ENCODE measurements around the gene KLHL22. TPM values are rescaled to one million over a fixed set of nuclear protein-coding genes. Genes with fewer than 3 reads are reported as not detected.

The KLHL22 gene
- total and polyA plus RNA-seq, 2 of the 8 experiments (the other 6 are each of a cell fraction or from before 2014, with no cell fraction given): 9.4 to 16.2 TPM

GRCh38 chr22:20438427-20438677, 57.2 kb downstream of the KLHL22 start:
- Histone ChIP-seq H3K79me2 (ENCODE audit: control insufficient read depth in 1 of 2, insufficient read depth in 2 of 2, low read length in 2 of 2) (no peaks in the 10 kb centered on the region), H4K5ac (ENCODE audit: insufficient read length, low read depth, low read length) (no peak overlapping the region), H3K23me2 (ENCODE audit: low read depth, low read length) (peaks cover 17% of the 10 kb centered on the region; the same call in 1 of the 2 replicates), H3K9me3 (ENCODE audit: insufficient read depth in 2 of 2, low read depth in 1 of 2, low read length in 1 of 2) (no peaks in the 10 kb centered on the region), H3K14ac (ENCODE audit: insufficient read length) (no peak overlapping the region), H3K4me3 (ENCODE audit: extremely low read depth in 1 of 4, insufficient read depth in 2 of 4, low read depth in 3 of 4, low read length in 4 of 4) (peak overlapping the region; percentile 50 to 78 (median 56); a peak in 6 of 8 replicates), H3K9ac (replicated peaks in 1 of 4; ENCODE audit: extremely low read depth in 1 of 4, low read depth in 3 of 4, low read length in 3 of 4) (no peak overlapping the region), H3K27me3 (replicated peaks in 1 of 4; ENCODE audit: control insufficient read depth in 3 of 4, extremely low read depth in 1 of 4, insufficient read depth in 3 of 4, low read length in 3 of 4) (peaks cover 18 to 57% (median 48%) of the 10 kb centered on the region in 4 experiments), H2AK5ac (ENCODE audit: low read depth, low read length) (no peak overlapping the region), H2BK15ac (ENCODE audit: low read length) (no peak overlapping the region), H2AFZ (ENCODE audit: low read length) (no peak overlapping the region), H2BK12ac (ENCODE audit: low read depth, low read length) (0 out of 2 replicates have a peak overlapping the region, but pooled peaks have one; percentile 50), H3K4me1 (replicated peaks in 1 of 4; ENCODE audit: control insufficient read depth in 3 of 4, insufficient read depth in 4 of 4, low read length in 3 of 4) (peaks cover 0 to 15% (median 6%) of the 10 kb centered on the region in 4 experiments; a peak in 5 of 7 replicates), H3K18ac (ENCODE audit: extremely low read depth, low read length) (peak overlapping the region; percentile 60), H4K8ac (ENCODE audit: extremely low read depth, insufficient read depth, low read length) (peak overlapping the region; percentile 78), H2BK20ac (ENCODE audit: low read length) (no peak overlapping the region; the same call in 1 of the 2 replicates), H3K4ac (replicated peaks; ENCODE audit: insufficient read length, low read depth, low read length) (no peak overlapping the region), H3K36me3 (ENCODE audit: control insufficient read depth in 2 of 4, insufficient read depth in 4 of 4, low read length in 3 of 4) (peaks cover 0 to 3% (median 0%) of the 10 kb centered on the region in 4 experiments; a peak in 1 of 8 replicates), H3K23ac (ENCODE audit: insufficient read length) (no peak overlapping the region), H2BK120ac (replicated peaks; ENCODE audit: low read depth, low read length) (no peak overlapping the region), H4K20me1 (replicated peaks in 1 of 2; ENCODE audit: control insufficient read depth in 1 of 2, insufficient read depth in 2 of 2, low read length in 2 of 2) (peaks cover 11 to 23% of the 10 kb centered on the region in 2 experiments), H4K91ac (replicated peaks; ENCODE audit: insufficient read length, low read length) (peak overlapping the region; percentile 40), H3K79me1 (ENCODE audit: low read depth, low read length) (peaks cover 2% of the 10 kb centered on the region; the same call in 1 of the 2 replicates), H3K27ac (ENCODE audit: low read depth, low read length) (no peak overlapping the region), H3K56ac (replicated peaks; ENCODE audit: insufficient read length, low read depth, low read length) (no peak overlapping the region), H2BK5ac (ENCODE audit: low read depth, low read length) (no peak overlapping the region), H3K4me2 (ENCODE audit: insufficient read depth in 1 of 2, low read depth in 2 of 2, low read length in 2 of 2) (peak overlapping the region; percentile 86 to 90)
- FAIRE-seq (no peak), DNase-seq (ENCODE audit: low read depth in 1 of 2, low spot score in 2 of 2) (no peak)
- ChIA-PET CTCF (ENCODE audit: partially characterized antibody) (interaction anchor here (0.5 to 4.2 kb wide), 5 partner anchors 10 to 127 kb away, joined by 3 to 47 read pairs (median 7); no protein-coding TSS in a partner anchor), POLR2A (ENCODE audit: partially characterized antibody) (interaction anchor here (1.5 kb wide), 1 partner anchor 43 kb away, joined by 4 read pairs; no protein-coding TSS in a partner anchor)
- TF ChIP-seq NANOG (IDR thresholded peaks at IDR 0.05; ENCODE audit: insufficient read depth, low read depth, low read length, poor library complexity, severe bottlenecking) (no peak), JUND (IDR thresholded peaks at IDR 0.05; ENCODE audit: low read length) (no peak), E2F6 (IDR thresholded peaks at IDR 0.05) (no peak)
- 33% methylated on average over 5 of the region's 6 CpGs; no CpG with 5 or more reads in 1 of the 2 experiments for WGBS, 2 experiments (ENCODE audit: extremely low coverage in 1 of 2, insufficient coverage in 1 of 2, insufficient read length in 1 of 2, insufficient replicate concordance in 2 of 2, low coverage in 1 of 2, low lambda C conversion rate in 2 of 2, missing lambda C conversion rate in 1 of 2)

Data from H1 (cell line).